Endothelial cell of umbilical vein (primary cell): ENCODE results near the gene BMPR1B. TPM values are rescaled to one million over a fixed set of nuclear protein-coding genes. Genes with fewer than 3 reads are reported as not detected.

Experiments
- BruUV-seq: library from RNA; stranded (reverse); fragments of 400-500 nt; replicated peaks from 2 replicates; lab custom pipeline; 2021; lab: Mats Ljungman, UMichigan
- CTCF ChIA-PET: fragments of 300-600, 350-600 bp; sonication (Branson Sonifier 250); formaldehyde crosslinking; loops from one replicate; lab custom pipeline; 2021; ENCODE audit warnings: antibody characterized with exemption, inconsistent platforms; lab: Charles Lee
- POLR2A ChIA-PET: fragments of 300-600, 350-600 bp; sonication (Branson Sonifier 250); formaldehyde crosslinking; loops from one replicate; lab custom pipeline; 2021; ENCODE audit warnings: antibody characterized with exemption, inconsistent platforms; lab: Charles Lee
- DNase-seq: peaks from one replicate; pipeline ENCODE4 v3.0.0-alpha.2; 2011; ENCODE audit warnings: low read depth, low spot score
- FAIRE-seq: peaks from 2 replicates; lab custom pipeline; 2011; peaks lifted over from hg19 to GRCh38; lab: Jason Lieb, UNC
- H2AFZ ChIP-seq: 2 replicates; pipeline ENCODE4 v1.6.0; 2012; ENCODE audit warnings: low read depth, low read length, control low read depth, inconsistent platforms
- H3K27ac ChIP-seq: 2 replicates; pipeline ENCODE4 v1.5.1; 2011; ENCODE audit warnings: low read depth, mild to moderate bottlenecking, control low read depth, low read length, moderate library complexity; ENCODE audit not compliant: insufficient read depth
- H3K27me3 ChIP-seq, 2 experiments: 2 replicates each; pipeline versions ENCODE4 v1.6.0 to v1.6.1; 2011; ENCODE audit warnings: low read length in 2 of 2, mixed read lengths in 1 of 2; ENCODE audit not compliant: control insufficient read depth in 2 of 2, insufficient read depth in 2 of 2
- H3K36me3 ChIP-seq, 2 experiments: 2 replicates in 1 of 2; 3 replicates in 1 of 2; pipeline ENCODE4 v1.5.1; 2011; ENCODE audit warnings: low read length in 2 of 2, mild to moderate bottlenecking in 1 of 2, moderate library complexity in 1 of 2; ENCODE audit not compliant: control insufficient read depth in 2 of 2, insufficient read depth in 2 of 2; ENCODE audit errors: extremely low read depth in 1 of 2
- H3K4me1 ChIP-seq: 3 replicates; pipeline ENCODE4 v1.5.1; 2011; ENCODE audit warnings: mild to moderate bottlenecking, low read length; ENCODE audit not compliant: control insufficient read depth, insufficient read depth; ENCODE audit errors: extremely low read depth
- H3K4me2 ChIP-seq: 2 replicates; pipeline ENCODE4 v1.6.1; 2011; ENCODE audit warnings: low read length, control low read depth, mixed read lengths; ENCODE audit not compliant: insufficient read depth
- H3K4me3 ChIP-seq, 3 experiments: fragments of 200-600 bp in 1 of 3; sonication (generic), shearing (Covaris generic) in 1 of 3; replicated peaks in 1 of 3; 2 replicates each; pipeline ENCODE4 v1.5.1; 2011 to 2016; ENCODE audit warnings: control low read depth in 3 of 3, low read length in 3 of 3, mild to moderate bottlenecking in 2 of 3, inconsistent platforms in 1 of 3, low read depth in 1 of 3, moderate library complexity in 1 of 3; ENCODE audit not compliant: insufficient read depth in 1 of 3
- H3K79me2 ChIP-seq: 2 replicates; pipeline ENCODE4 v1.6.0; 2012; ENCODE audit warnings: low read length, inconsistent platforms; ENCODE audit not compliant: control insufficient read depth, insufficient read depth
- H3K9ac ChIP-seq: replicated peaks from 2 replicates; pipeline ENCODE3; 2011; ENCODE audit warnings: low read length, control low read depth; ENCODE audit not compliant: insufficient read depth; ENCODE audit errors: extremely low read depth
- H3K9me1 ChIP-seq: replicated peaks from 3 replicates; pipeline ENCODE4 v1.6.0; 2011; ENCODE audit warnings: mild to moderate bottlenecking, low read length; ENCODE audit not compliant: control insufficient read depth, insufficient read depth; ENCODE audit errors: extremely low read depth
- H3K9me3 ChIP-seq: replicated peaks from 2 replicates; pipeline ENCODE4 v1.5.1; 2012; ENCODE audit warnings: low read length, inconsistent platforms; ENCODE audit not compliant: control insufficient read depth, insufficient read depth
- H4K20me1 ChIP-seq: replicated peaks from 2 replicates; pipeline ENCODE3; 2011; ENCODE audit warnings: mild to moderate bottlenecking, low read length; ENCODE audit not compliant: control insufficient read depth, insufficient read depth; ENCODE audit errors: extremely low read depth
- CTCF ChIP-seq, 2 donors: IDR thresholded peaks; 1 replicate in 1 of 2; 2 replicates in 1 of 2; pipeline ENCODE4 v1.5.1; 2011; ENCODE audit warnings: low read length in 2 of 2, mild to moderate bottlenecking in 2 of 2, moderate library complexity in 2 of 2, control low read depth in 1 of 2, inconsistent platforms in 1 of 2, low read depth in 1 of 2; ENCODE audit not compliant: insufficient read depth in 1 of 2; ENCODE audit errors: extremely low read depth in 1 of 2
- EZH2 ChIP-seq: IDR thresholded peaks from 2 replicates; pipeline ENCODE4 v1.6.1; 2012; ENCODE audit warnings: borderline replicate concordance, low read depth, mild to moderate bottlenecking, moderate library complexity, low read length, inconsistent platforms; ENCODE audit not compliant: severe bottlenecking
- GATA2 ChIP-seq: IDR thresholded peaks from 2 replicates; pipeline ENCODE4 v1.7.0; 2011; ENCODE audit warnings: low read depth, mild to moderate bottlenecking, moderate library complexity, mixed read lengths, low read length; ENCODE audit not compliant: insufficient read length, insufficient read depth
- JUN ChIP-seq: IDR thresholded peaks from 2 replicates; pipeline ENCODE4 v1.6.1; 2011; ENCODE audit warnings: borderline replicate concordance, low read depth; ENCODE audit not compliant: insufficient read length, insufficient read depth
- MAX ChIP-seq: IDR thresholded peaks from 2 replicates; pipeline ENCODE4 v1.6.1; 2011; ENCODE audit not compliant: insufficient read depth, insufficient read length
- MYC ChIP-seq: IDR thresholded peaks from one replicate; pipeline ENCODE4 v1.6.1; 2011; ENCODE audit warnings: mild to moderate bottlenecking, low read depth, low read length
- POLR2A ChIP-seq: IDR thresholded peaks from 2 replicates; pipeline ENCODE4 v1.6.1; 2012; ENCODE audit warnings: low read depth, mild to moderate bottlenecking, control low read depth, low read length
- POLR2AphosphoS5 ChIP-seq: IDR thresholded peaks from 2 replicates; pipeline ENCODE4 v1.6.1; 2012; ENCODE audit warnings: low read depth, mild to moderate bottlenecking, control low read depth, low read length, moderate library complexity; ENCODE audit not compliant: insufficient read depth
- dilution Hi-C: fragments of 300-500 bp; cut with MboI; formaldehyde crosslinking; loops from one replicate; pipeline ENCODE4 v1.15.0; 2019; ENCODE audit warnings: low sequenced_read_pairs; ENCODE audit not compliant: extremely low pct_ligation_motif_present
- intact Hi-C: fragments of 100-400 bp; cut with micrococcal nuclease; formaldehyde crosslinking; loops from one replicate; pipeline ENCODE4 v1.10.0; 2022
- polyA plus RNA-seq, 4 experiments: library from polyadenylated mRNA; depleted of rRNA in 3 of 4; stranded (reverse) in 3 of 4; unstranded in 1 of 4; fragments of >200 nt; gene quantifications; 2 replicates each; pipeline versions ENCODE4 v1.2.1 to v1.2.3, GENCODE V29; 2011 to 2012; ENCODE audit warnings: missing spikeins in 1 of 4
- total RNA-seq: library from RNA; stranded (reverse); gene quantifications from 2 replicates; pipeline ENCODE4 v1.2.3, GENCODE V29; 2021

Gene BMPR1B
- total and polyA plus RNA-seq, 2 donors (not counting 3 experiments of a cell fraction or from before 2014, with no cell fraction given), result 0.28 to 2.1 TPM

- no peak overlapping the region for H3K27ac ChIP-seq
- H3K36me3 ChIP-seq, result no peaks in the 10 kb centered on the region
- TF ChIP-seq MAX (no peak), JUN (no peak), GATA2 (no peak), POLR2AphosphoS5 (no peak), CTCF (IDR thresholded peaks at IDR 0.05; ENCODE audit: extremely low read depth in 1 of 2, insufficient read depth in 1 of 2, low read depth in 1 of 2, low read length in 2 of 2) (no peak), POLR2A (no peak), EZH2 (no peak), MYC (no peak)
- H3K4me2 ChIP-seq, result no peak overlapping the region
- peaks cover 3% of the 10 kb centered on the region for H3K4me1 ChIP-seq
- no peaks in the 10 kb centered on the region for H3K27me3 ChIP-seq
- no peak overlapping the region for H3K4me3 ChIP-seq
- no peaks in the 10 kb centered on the region for H3K9me1 ChIP-seq
- dilution Hi-C loops (no loop called here), intact Hi-C loops (no loop called here)
- CTCF ChIA-PET, result interaction anchor here (1.3 to 2.1 kb wide), 3 partner anchors 11 to 67 kb away, joined by 3 to 6 read pairs (median 4); no protein-coding TSS in a partner anchor
- BruUV-seq, result no TSS peak
- no peaks in the 10 kb centered on the region for H4K20me1 ChIP-seq
- no peaks in the 10 kb centered on the region for H3K9me3 ChIP-seq
- H2AFZ ChIP-seq, result no peak overlapping the region
- no peaks in the 10 kb centered on the region for H3K79me2 ChIP-seq
- POLR2A ChIA-PET, result no interaction called here
- DNase-seq (no peak), FAIRE-seq (no peak)
- no peak overlapping the region for H3K9ac ChIP-seq
Measured at GRCh38 chr4:95000076-95000648, 242.4 kb downstream of the BMPR1B start.
